K562 (cell line): Measurements from ENCODE around the gene ANAPC2. TPM values are rescaled to one million over a fixed set of nuclear protein-coding genes. Genes with fewer than 3 reads are reported as not detected.
A peak's percentile ranks its signal among the peaks of the same experiment; 100 is the strongest.

Source experiments
- ATAC-seq: fragments of 200-7000 bp; cut with Tn5 transposase; 3 replicates; pipeline ENCODE4 v1.9.1; 2020; ENCODE audit warnings: moderate library complexity
- BruUV-seq: library from RNA; stranded (reverse); fragments of 400-500 nt; replicated peaks from 2 replicates; lab custom pipeline; 2021; lab: Mats Ljungman, UMichigan
- CTCF ChIA-PET: fragments of 300-600 bp; formaldehyde crosslinking; extraction: SDS; loops from one replicate; lab custom pipeline; 2021; ENCODE audit warnings: low intra/inter-chr PET ratio; lab: Yijun Ruan, JAX
- POLR2A ChIA-PET: fragments of 300-600, 350-650 bp; sonication (Branson Sonifier 250); formaldehyde crosslinking; extraction: SDS; loops from one replicate; lab custom pipeline; 2021; ENCODE audit warnings: antibody characterized with exemption, inconsistent platforms; lab: Yijun Ruan, JAX
- DNase-seq, 4 experiments: peaks; one replicate each; pipeline versions ENCODE4 v3.0.0 to v3.0.0-alpha.2; 2011 to 2018; ENCODE audit warnings: low spot score in 3 of 4, mixed read lengths in 3 of 4; ENCODE audit errors: extremely low read depth in 1 of 4
- FAIRE-seq: peaks from 2 replicates; lab custom pipeline; 2011; peaks lifted over from hg19 to GRCh38; lab: Jason Lieb, UNC
- H2AFZ ChIP-seq: 2 replicates; pipeline ENCODE4 v1.6.0; 2011; ENCODE audit warnings: low read depth, low read length, control low read depth, inconsistent platforms
- H3K27ac ChIP-seq: fragments of 200-600 bp; 3 replicates; pipeline ENCODE4 v1.8.0; 2011; ENCODE audit warnings: low read depth, mild to moderate bottlenecking, control low read depth, inconsistent platforms, low read length, moderate library complexity, mixed read lengths; ENCODE audit errors: extremely low read depth
- H3K27me3 ChIP-seq, 2 experiments: fragments of 300-600 bp in 1 of 2; 2 replicates in 1 of 2; 3 replicates in 1 of 2; pipeline versions ENCODE4 v1.6.0 to v1.8.0; 2011; ENCODE audit warnings: inconsistent platforms in 2 of 2, low read length in 2 of 2, mild to moderate bottlenecking in 1 of 2, mixed read lengths in 1 of 2, moderate library complexity in 1 of 2; ENCODE audit not compliant: control insufficient read depth in 2 of 2, insufficient read depth in 2 of 2
- H3K36me3 ChIP-seq: fragments of 300-600 bp; 3 replicates; pipeline ENCODE4 v1.8.0; 2011; ENCODE audit warnings: mild to moderate bottlenecking, low read length, inconsistent platforms; ENCODE audit not compliant: control insufficient read depth, insufficient read depth
- H3K4me1 ChIP-seq, 2 experiments: fragments of 200-600 bp in 1 of 2; replicated peaks in 1 of 2; 2 replicates in 1 of 2; 3 replicates in 1 of 2; pipeline versions ENCODE4 v1.5.1 to v1.8.0; 2011; ENCODE audit warnings: inconsistent platforms in 2 of 2, low read length in 2 of 2, mild to moderate bottlenecking in 1 of 2, mixed read lengths in 1 of 2, moderate library complexity in 1 of 2; ENCODE audit not compliant: control insufficient read depth in 2 of 2, insufficient read depth in 2 of 2
- H3K4me2 ChIP-seq: 2 replicates; pipeline ENCODE4 v1.6.1; 2011; ENCODE audit warnings: low read length, control low read depth, inconsistent platforms, mixed read lengths; ENCODE audit not compliant: insufficient read depth
- H3K4me3 ChIP-seq: fragments of 200-600 bp; sonication (generic), shearing (Covaris generic); 2 replicates; pipeline ENCODE4 v1.5.1; 2016; ENCODE audit warnings: control low read depth, inconsistent platforms
- H3K79me2 ChIP-seq: fragments of 200-600 bp; 3 replicates; pipeline ENCODE4 v1.8.0; 2011; ENCODE audit warnings: low read length, inconsistent platforms; ENCODE audit not compliant: control insufficient read depth, insufficient read depth
- H3K9ac ChIP-seq, 2 experiments: 2 replicates each; pipeline versions ENCODE4 v1.6.0 to v1.6.1; 2011; ENCODE audit warnings: low read depth in 2 of 2, low read length in 2 of 2, control low read depth in 1 of 2, inconsistent platforms in 1 of 2, mild to moderate bottlenecking in 1 of 2, mixed read lengths in 1 of 2; ENCODE audit not compliant: insufficient read depth in 1 of 2
- H3K9me1 ChIP-seq: one replicate; pipeline ENCODE4 v1.6.0; 2011; ENCODE audit warnings: inconsistent platforms, mild to moderate bottlenecking, low read length, moderate library complexity; ENCODE audit not compliant: control insufficient read depth, insufficient read depth
- H3K9me3 ChIP-seq: replicated peaks from 2 replicates; pipeline ENCODE4 v1.5.1; 2011; ENCODE audit warnings: low read depth, low read length, inconsistent platforms; ENCODE audit not compliant: control insufficient read depth, insufficient read depth
- H4K20me1 ChIP-seq: replicated peaks from 2 replicates; pipeline ENCODE4 v1.6.1; 2011; ENCODE audit warnings: low read length, inconsistent platforms, mixed read lengths; ENCODE audit not compliant: control insufficient read depth, insufficient read depth
- ATF7 ChIP-seq: fragments of 450-650 bp; IDR thresholded peaks from 2 replicates; pipeline ENCODE4 v1.7.1; 2014; ENCODE audit warnings: mild to moderate bottlenecking, moderate library complexity
- E2F3 ChIP-seq: fragments of 250-450 bp; sonication (Bioruptor Pico); IDR thresholded peaks from 2 replicates; pipeline ENCODE4 v1.4.0; 2020; ENCODE audit warnings: mild to moderate bottlenecking
- EZH2 ChIP-seq: IDR thresholded peaks from 2 replicates; pipeline ENCODE4 v1.6.1; 2012; ENCODE audit warnings: low read depth, mild to moderate bottlenecking, inconsistent platforms, low read length, borderline replicate concordance
- FOXP1 ChIP-seq: sonication (generic); formaldehyde crosslinking; IDR thresholded peaks from 2 replicates; pipeline ENCODE4 v1.8.0; 2022; ENCODE audit warnings: mild to moderate bottlenecking, missing genetic modification reagents
- GABPB1 ChIP-seq: sonication (generic); formaldehyde crosslinking; IDR thresholded peaks from 2 replicates; pipeline ENCODE4 v1.8.0; 2022; ENCODE audit warnings: mild to moderate bottlenecking, missing genetic modification reagents
- HDAC3 ChIP-seq: fragments of 450-650 bp; IDR thresholded peaks from 2 replicates; pipeline ENCODE4 v1.6.1; 2018; ENCODE audit warnings: borderline replicate concordance, mild to moderate bottlenecking, moderate library complexity; ENCODE audit not compliant: partially characterized antibody
- MEF2D ChIP-seq: conservative IDR thresholded peaks from 2 replicates; pipeline ENCODE4 v1.6.1; 2016; ENCODE audit warnings: low read depth, missing genetic modification characterization, missing compliant biosample characterization
- RBM15 ChIP-seq: fragments of 200-400 bp; formaldehyde crosslinking; IDR thresholded peaks from 2 replicates; pipeline ENCODE4 v1.6.1; 2018; ENCODE audit warnings: mild to moderate bottlenecking, low read length, moderate library complexity; ENCODE audit not compliant: insufficient read depth
- TEAD1 ChIP-seq, 2 experiments: fragments of 450-650 bp in 1 of 2; sonication (generic) in 1 of 2; formaldehyde crosslinking; IDR thresholded peaks; 2 replicates each; pipeline versions ENCODE4 v1.4.0 to v1.8.0; 2020 to 2022; ENCODE audit warnings: mild to moderate bottlenecking in 2 of 2, missing genetic modification reagents in 1 of 2
- U2AF2 ChIP-seq: fragments of 200-400 bp; formaldehyde crosslinking; optimal IDR thresholded peaks from 2 replicates; pipeline ENCODE3; 2017; ENCODE audit warnings: low read depth, mild to moderate bottlenecking, low read length
- XRCC3 ChIP-seq: fragments of 450-650 bp; IDR thresholded peaks from 2 replicates; pipeline ENCODE4 v1.6.1; 2017; ENCODE audit warnings: mild to moderate bottlenecking, moderate library complexity
- ZNF347 ChIP-seq: fragments of 450-650 bp; formaldehyde crosslinking; IDR thresholded peaks from 2 replicates; pipeline ENCODE4 v1.4.0; 2020; ENCODE audit warnings: low read depth, mild to moderate bottlenecking, moderate library complexity
- ZNF431 ChIP-seq: sonication (generic); formaldehyde crosslinking; IDR thresholded peaks from 2 replicates; pipeline ENCODE4 v1.8.0; 2022; ENCODE audit warnings: mild to moderate bottlenecking, missing genetic modification reagents
- ZNF655 ChIP-seq: fragments of 250-450 bp; sonication (Bioruptor Pico); IDR thresholded peaks from 2 replicates; pipeline ENCODE4 v1.5.0; 2021
- WGBS: fragments of 100-300 bp; shearing (Covaris generic); methylation state at CpG from one replicate; pipeline ENCODE4 v1.1.6; 2016; ENCODE audit warnings: low coverage, mixed read lengths; ENCODE audit not compliant: insufficient coverage; ENCODE audit errors: missing lambda C conversion rate; 5-methylcytosine and 5-hydroxymethylcytosine counted together
- in situ Hi-C: fragments of 300-500 bp; cut with MboI; formaldehyde crosslinking; loops from 4 replicates; pipeline ENCODE4 v1.15.0; 2018; ENCODE audit warnings: inconsistent platforms, mixed read lengths
- intact Hi-C: fragments of 100-400 bp; cut with micrococcal nuclease; formaldehyde crosslinking; loops from 2 replicates; pipeline ENCODE4 v1.14.2; 2022
- polyA plus RNA-seq, 8 experiments: library from polyadenylated mRNA; depleted of rRNA in 4 of 8; stranded (reverse) in 5 of 8; unstranded in 3 of 8; fragments of >200 nt; fragmentation: Nextera tagmentation in 2 of 8; fragmentation: Illumina TruSeq in 1 of 8; extraction: Ambion mirVana in 2 of 8; extraction: Trizol in 1 of 8; gene quantifications; 2 replicates each; pipeline versions ENCODE4 v1.2.1 to v1.2.3, GENCODE V29; 2011 to 2014; ENCODE audit warnings: inconsistent platforms in 1 of 8, missing spikeins in 1 of 8
- total RNA-seq, 7 experiments: library from RNA; depleted of rRNA in 6 of 7; stranded (reverse); fragments of >200 nt in 6 of 7; fragmentation: Illumina TruSeq in 2 of 7; extraction: Trizol in 2 of 7; gene quantifications; 2 replicates each; pipeline versions ENCODE4 v1.2.1 to v1.2.3, GENCODE V29; 2011 to 2021; ENCODE audit warnings: low replicate concordance in 1 of 7
- TF ChIP-seq, protein P1 (sequence below): fragments of 450-650 bp; IDR thresholded peaks from 2 replicates; pipeline ENCODE4 v1.7.1; 2018; ENCODE audit warnings: mild to moderate bottlenecking, low read depth; ENCODE audit not compliant: partially characterized antibody
- TF ChIP-seq, protein P2 (sequence below): IDR thresholded peaks from 2 replicates; pipeline ENCODE4 v1.6.1; 2012; ENCODE audit warnings: low read depth, low read length, improper control_type of control experiment, borderline replicate concordance

Gene ANAPC2
- total and polyA plus RNA-seq, 9 of the 15 experiments (the other 6 are each of a cell fraction or from before 2014, with no cell fraction given), result 0.11 to 56.5 (median 17.1) TPM; not detected in 1

DNA sequence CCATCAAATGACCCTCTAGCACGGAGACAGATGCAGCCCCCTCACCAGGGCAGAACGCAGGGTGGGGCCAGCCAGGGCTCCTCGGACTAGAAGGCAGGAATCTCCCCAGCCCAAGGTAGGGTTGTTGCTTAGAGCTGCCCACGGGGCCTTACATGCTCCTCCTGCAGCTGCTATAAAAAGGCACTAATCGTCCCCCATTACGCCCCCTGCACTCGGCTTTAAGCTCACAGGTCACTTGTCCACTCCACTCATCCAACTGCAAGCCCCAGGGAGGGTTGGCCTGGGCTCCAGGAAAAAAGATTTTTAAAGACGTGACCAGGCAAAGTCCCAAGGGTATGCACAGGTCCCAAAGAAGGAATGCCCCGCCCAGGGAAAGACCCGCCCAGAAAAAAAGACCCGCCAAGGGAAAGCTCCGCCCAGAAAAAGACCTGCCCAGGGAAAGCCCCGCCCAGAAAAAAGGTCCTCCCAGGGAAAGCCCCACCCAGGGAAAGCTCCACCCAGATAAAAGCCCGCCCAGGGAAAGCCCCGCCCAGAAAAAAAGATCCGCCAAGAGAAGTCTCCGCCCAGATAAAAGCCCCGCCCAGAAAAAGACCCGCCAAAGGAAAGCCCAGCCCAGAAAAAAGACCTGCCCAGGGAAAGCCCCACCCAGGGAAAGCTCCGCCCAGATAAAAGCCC, 38.3 kb downstream of the ANAPC2 start:
- Histone ChIP-seq H3K36me3 (no peaks in the 10 kb centered on the region), H3K4me3 (peak overlapping the region; percentile 22), H2AFZ (peak overlapping the region; percentile 77), H3K9ac (peak overlapping the region; percentile 30 to 92; a peak in 3 of 4 replicates), H3K79me2 (no peaks in the 10 kb centered on the region), H3K9me3 (no peaks in the 10 kb centered on the region; the same call in 1 of the 2 replicates), H3K9me1 (no peaks in the 10 kb centered on the region), H3K27ac (peak overlapping the region; percentile 54), H4K20me1 (no peaks in the 10 kb centered on the region), H3K27me3 (no peaks in the 10 kb centered on the region), H3K4me2 (peak overlapping the region; percentile 71), H3K4me1 (peaks cover 8 to 52% of the 10 kb centered on the region in 2 experiments; a peak in 3 of 5 replicates)
- intact Hi-C loops (loop anchor here (2.0 kb wide), 2 partner anchors 21 to 63 kb away; partner anchors contain the start of gene MAN1B1), in situ Hi-C loops (no loop called here)
- DNase-seq (peak; percentile 93 to 98 (median 96)), FAIRE-seq (no peak), ATAC-seq (peak; percentile 70)
- 5% methylated on average over 19 of the region's 20 CpGs for WGBS
- ChIA-PET CTCF (interaction anchor here (0.6 kb wide), 1 partner anchor 28 kb away, joined by 3 read pairs; no protein-coding TSS in a partner anchor), POLR2A (interaction anchor here (0.6 to 3.4 kb wide), 12 partner anchors 9 to 787 kb away, joined by 3 to 22 read pairs (median 4); partner anchors contain the start of genes DPP7, GRIN1 and TUBB4B)
- no TSS peak for BruUV-seq
- TF ChIP-seq MEF2D (tag), result no peak
- no peak for TF ChIP-seq U2AF2
- TF ChIP-seq, protein P1, sequence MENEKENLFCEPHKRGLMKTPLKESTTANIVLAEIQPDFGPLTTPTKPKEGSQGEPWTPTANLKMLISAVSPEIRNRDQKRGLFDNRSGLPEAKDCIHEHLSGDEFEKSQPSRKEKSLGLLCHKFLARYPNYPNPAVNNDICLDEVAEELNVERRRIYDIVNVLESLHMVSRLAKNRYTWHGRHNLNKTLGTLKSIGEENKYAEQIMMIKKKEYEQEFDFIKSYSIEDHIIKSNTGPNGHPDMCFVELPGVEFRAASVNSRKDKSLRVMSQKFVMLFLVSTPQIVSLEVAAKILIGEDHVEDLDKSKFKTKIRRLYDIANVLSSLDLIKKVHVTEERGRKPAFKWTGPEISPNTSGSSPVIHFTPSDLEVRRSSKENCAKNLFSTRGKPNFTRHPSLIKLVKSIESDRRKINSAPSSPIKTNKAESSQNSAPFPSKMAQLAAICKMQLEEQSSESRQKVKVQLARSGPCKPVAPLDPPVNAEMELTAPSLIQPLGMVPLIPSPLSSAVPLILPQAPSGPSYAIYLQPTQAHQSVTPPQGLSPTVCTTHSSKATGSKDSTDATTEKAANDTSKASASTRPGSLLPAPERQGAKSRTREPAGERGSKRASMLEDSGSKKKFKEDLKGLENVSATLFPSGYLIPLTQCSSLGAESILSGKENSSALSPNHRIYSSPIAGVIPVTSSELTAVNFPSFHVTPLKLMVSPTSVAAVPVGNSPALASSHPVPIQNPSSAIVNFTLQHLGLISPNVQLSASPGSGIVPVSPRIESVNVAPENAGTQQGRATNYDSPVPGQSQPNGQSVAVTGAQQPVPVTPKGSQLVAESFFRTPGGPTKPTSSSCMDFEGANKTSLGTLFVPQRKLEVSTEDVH, result peak; percentile 81
- no peak for TF ChIP-seq ZNF347 (CRISPR knock-in tag)
- TF ChIP-seq EZH2, result no peak
- TF ChIP-seq ZNF431, result no peak
- TF ChIP-seq RBM15, result no peak
- TF ChIP-seq, protein P2, sequence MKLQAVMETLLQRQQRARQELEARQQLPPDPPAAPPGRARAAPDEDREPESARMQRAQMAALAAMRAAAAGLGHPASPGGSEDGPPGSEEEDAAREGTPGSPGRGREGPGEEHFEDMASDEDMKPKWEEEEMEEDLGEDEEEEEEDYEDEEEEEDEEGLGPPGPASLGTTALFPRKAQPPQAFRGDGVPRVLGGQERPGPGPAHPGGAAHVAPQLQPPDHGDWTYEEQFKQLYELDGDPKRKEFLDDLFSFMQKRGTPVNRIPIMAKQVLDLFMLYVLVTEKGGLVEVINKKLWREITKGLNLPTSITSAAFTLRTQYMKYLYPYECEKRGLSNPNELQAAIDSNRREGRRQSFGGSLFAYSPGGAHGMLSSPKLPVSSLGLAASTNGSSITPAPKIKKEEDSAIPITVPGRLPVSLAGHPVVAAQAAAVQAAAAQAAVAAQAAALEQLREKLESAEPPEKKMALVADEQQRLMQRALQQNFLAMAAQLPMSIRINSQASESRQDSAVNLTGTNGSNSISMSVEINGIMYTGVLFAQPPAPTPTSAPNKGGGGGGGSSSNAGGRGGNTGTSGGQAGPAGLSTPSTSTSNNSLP, result no peak
- TF ChIP-seq XRCC3, result no peak
- TF ChIP-seq ATF7, result no peak
- TF ChIP-seq E2F3 (CRISPR knock-in tag), result 0 out of 2 replicates have a peak, but pooled peaks have one; percentile 45
- no peak for TF ChIP-seq TEAD1 (CRISPR knock-in tag; IDR thresholded peaks at IDR 0.05)
- TF ChIP-seq FOXP1, result no peak
- TF ChIP-seq GABPB1, result no peak
- TF ChIP-seq ZNF655 (CRISPR knock-in tag), result no peak
- no peak for TF ChIP-seq HDAC3
